ENCODE results near the gene HFE. TPM values are rescaled to one million over a fixed set of nuclear protein-coding genes. Genes with fewer than 3 reads are reported as not detected.
"Not testable (repeated sequence)": the region's sequence is repeated elsewhere in the genome, so short reads cannot be mapped to it uniquely, and the experiment has no call there.

HFE gene
- total RNA-seq, 2 experiments from 2014 or later = 0.57 to 1.4 TPM

- no peaks in the 10 kb centered on the region for H3K36me3 Mint-ChIP-seq (ENCODE audit: low read depth)
- CTCF ChIA-PET = interaction anchor here (0.8 to 20.7 kb wide), 3 partner anchors 11 to 39 kb away, joined by 4 to 570 read pairs (median 4); a partner anchor contains a TSS
- no peaks in the 10 kb centered on the region for H3K9me3 Mint-ChIP-seq
- intact Hi-C loops (cut with micrococcal nuclease) = loop anchor here (1.0 to 2.0 kb wide), 7 partner anchors 19 to 181 kb away; a partner anchor contains a TSS
- peaks cover 18% of the 10 kb centered on the region for H3K4me1 Mint-ChIP-seq (ENCODE audit: low read depth)
- peak overlapping the region; percentile 94 for H3K27ac Mint-ChIP-seq
- peaks cover 2% of the 10 kb centered on the region for H3K27me3 Mint-ChIP-seq (ENCODE audit: low read depth)
- H3K4me3 Mint-ChIP-seq = peak overlapping the region; percentile 80
- peak; percentile 87 for DNase-seq
These were observed 16.7 kb downstream of the HFE start for GRCh38 chr6:26103770-26104456.

- peak overlapping the region; percentile 80 for H3K4me3 Mint-ChIP-seq
- H3K27ac Mint-ChIP-seq = peak overlapping the region; percentile 94
- H3K9me3 Mint-ChIP-seq = no peaks in the 10 kb centered on the region
- CTCF ChIA-PET = interaction anchor here (0.8 to 20.7 kb wide), 3 partner anchors 10 to 39 kb away, joined by 4 to 570 read pairs (median 4); a partner anchor contains a TSS
- H3K36me3 Mint-ChIP-seq (ENCODE audit: low read depth) = no peaks in the 10 kb centered on the region
- intact Hi-C loops (cut with micrococcal nuclease) = no loop called here
- H3K4me1 Mint-ChIP-seq (ENCODE audit: low read depth) = peaks cover 18% of the 10 kb centered on the region
- H3K27me3 Mint-ChIP-seq (ENCODE audit: low read depth) = peaks cover 2% of the 10 kb centered on the region
- no peak for DNase-seq
These were observed 17.4 kb downstream of the HFE start for GRCh38 chr6:26104457-26105108.

- H3K27ac Mint-ChIP-seq = peak overlapping the region; percentile 24
- peaks cover 18% of the 10 kb centered on the region for H3K4me1 Mint-ChIP-seq (ENCODE audit: low read depth)
- no peaks in the 10 kb centered on the region for H3K9me3 Mint-ChIP-seq
- DNase-seq = no peak
- CTCF ChIA-PET = interaction anchor here (1.1 to 20.7 kb wide), 2 partner anchors 10 to 40 kb away, joined by 4 to 570 read pairs; a partner anchor contains a TSS
- no peaks in the 10 kb centered on the region for H3K36me3 Mint-ChIP-seq (ENCODE audit: low read depth)
- peak overlapping the region; percentile 18 for H3K4me3 Mint-ChIP-seq
- H3K27me3 Mint-ChIP-seq (ENCODE audit: low read depth) = peaks cover 2% of the 10 kb centered on the region
- intact Hi-C loops (cut with micrococcal nuclease) = no loop called here
These were observed 18.0 kb downstream of the HFE start for GRCh38 chr6:26105109-26105730.

GRCh38 chr6:26105842-26106241, 18.6 kb downstream of the HFE start:
- peaks cover 2% of the 10 kb centered on the region for H3K27me3 Mint-ChIP-seq (ENCODE audit: low read depth)
- CTCF ChIA-PET = no interaction called here
- H3K27ac Mint-ChIP-seq = no peak overlapping the region

GRCh38 chr6:26107935-26108334, 20.7 kb downstream of the HFE start:
- no peaks in the 10 kb centered on the region for H3K36me3 Mint-ChIP-seq (ENCODE audit: low read depth)
- intact Hi-C loops (cut with micrococcal nuclease) = loop anchor here (1.0 kb wide), 1 partner anchor 8 kb away; no protein-coding TSS in a partner anchor
- no peak for DNase-seq
- peaks cover 2% of the 10 kb centered on the region for H3K27me3 Mint-ChIP-seq (ENCODE audit: low read depth)
- H3K4me3 Mint-ChIP-seq = no peak overlapping the region
- H3K4me1 Mint-ChIP-seq (ENCODE audit: low read depth) = peaks cover 16% of the 10 kb centered on the region
- H3K27ac Mint-ChIP-seq = no peak overlapping the region
- H3K9me3 Mint-ChIP-seq = no peaks in the 10 kb centered on the region
- CTCF ChIA-PET = interaction anchor here (0.6 to 3.3 kb wide), 4 partner anchors 10 to 49 kb away, joined by 3 to 21 read pairs (median 5); no protein-coding TSS in a partner anchor

More at GRCh38 chr6:26105842-26106241, 18.6 kb downstream of the HFE start:
- Mint-ChIP-seq H3K4me3 (no peak overlapping the region), H3K36me3 (ENCODE audit: low read depth) (no peaks in the 10 kb centered on the region), H3K4me1 (ENCODE audit: low read depth) (peaks cover 18% of the 10 kb centered on the region), H3K9me3 (no peaks in the 10 kb centered on the region)
- DNase-seq = no peak
- intact Hi-C loops (cut with micrococcal nuclease) = no loop called here

- Mint-ChIP-seq H3K4me1 (ENCODE audit: low read depth) (no peaks in the 10 kb centered on the region), H3K27me3 (ENCODE audit: low read depth) (no peaks in the 10 kb centered on the region), H3K27ac (no peak overlapping the region), H3K36me3 (ENCODE audit: low read depth) (no peaks in the 10 kb centered on the region), H3K9me3 (no peaks in the 10 kb centered on the region), H3K4me3 (no peak overlapping the region)
- CTCF ChIA-PET = no interaction called here
- no peak for DNase-seq
- intact Hi-C loops (cut with micrococcal nuclease) = no loop called here
These were observed 22.5 kb downstream of the HFE start for GRCh38 chr6:26109772-26110171.

- Mint-ChIP-seq H3K27me3 (ENCODE audit: low read depth) (no peaks in the 10 kb centered on the region), H3K36me3 (ENCODE audit: low read depth) (no peaks in the 10 kb centered on the region), H3K4me3 (no peak overlapping the region), H3K9me3 (no peaks in the 10 kb centered on the region), H3K27ac (no peak overlapping the region), H3K4me1 (ENCODE audit: low read depth) (peaks cover 12% of the 10 kb centered on the region)
- CTCF ChIA-PET = interaction anchor here (1.0 kb wide), 1 partner anchor 50 kb away, joined by 4 read pairs; no protein-coding TSS in a partner anchor
- intact Hi-C loops (cut with micrococcal nuclease) = no loop called here
- no peak for DNase-seq
These were observed 26.3 kb downstream of the HFE start for GRCh38 chr6:26113570-26113969.

- no peak overlapping the region for H3K4me3 Mint-ChIP-seq
- no peaks in the 10 kb centered on the region for H3K36me3 Mint-ChIP-seq (ENCODE audit: low read depth)
- DNase-seq = no peak
- no peaks in the 10 kb centered on the region for H3K9me3 Mint-ChIP-seq
- CTCF ChIA-PET = interaction anchor here (1.2 to 1.3 kb wide), 2 partner anchors 11 to 18 kb away, joined by 3 to 4 read pairs; no protein-coding TSS in a partner anchor
- H3K4me1 Mint-ChIP-seq (ENCODE audit: low read depth) = peaks cover 12% of the 10 kb centered on the region
- no peak overlapping the region for H3K27ac Mint-ChIP-seq
- intact Hi-C loops (cut with micrococcal nuclease) = no loop called here
- H3K27me3 Mint-ChIP-seq (ENCODE audit: low read depth) = no peaks in the 10 kb centered on the region
These were observed 28.0 kb downstream of the HFE start for GRCh38 chr6:26115226-26115625.

- Mint-ChIP-seq H3K27ac (no peak overlapping the region), H3K36me3 (ENCODE audit: low read depth) (no peaks in the 10 kb centered on the region), H3K9me3 (no peaks in the 10 kb centered on the region), H3K4me1 (ENCODE audit: low read depth) (peaks cover 15% of the 10 kb centered on the region), H3K4me3 (no peak overlapping the region), H3K27me3 (ENCODE audit: low read depth) (no peaks in the 10 kb centered on the region)
- intact Hi-C loops (cut with micrococcal nuclease) = loop anchor here (1.0 kb wide), 1 partner anchor 8 kb away; a partner anchor contains a TSS
- CTCF ChIA-PET = interaction anchor here (1.3 kb wide), 1 partner anchor 19 kb away, joined by 3 read pairs; no protein-coding TSS in a partner anchor
- no peak for DNase-seq
These were observed 29.0 kb downstream of the HFE start for GRCh38 chr6:26116267-26116666.

- intact Hi-C loops (cut with micrococcal nuclease) = no loop called here
- Mint-ChIP-seq H3K4me1 (ENCODE audit: low read depth) (peaks cover 31% of the 10 kb centered on the region), H3K27me3 (ENCODE audit: low read depth) (peaks cover 6% of the 10 kb centered on the region), H3K4me3 (no peak overlapping the region), H3K27ac (no peak overlapping the region), H3K36me3 (ENCODE audit: low read depth) (peaks cover 6% of the 10 kb centered on the region), H3K9me3 (no peaks in the 10 kb centered on the region)
- CTCF ChIA-PET = interaction anchor here (0.8 to 1.4 kb wide), 4 partner anchors 15 to 59 kb away, joined by 3 to 4 read pairs (median 3); no protein-coding TSS in a partner anchor
- no peak for DNase-seq
These were observed 31.8 kb downstream of the HFE start for GRCh38 chr6:26118999-26119398.

GRCh38 chr6:26120115-26120514, 32.9 kb downstream of the HFE start:
- Mint-ChIP-seq H3K4me1 (ENCODE audit: low read depth) (peaks cover 29% of the 10 kb centered on the region), H3K36me3 (ENCODE audit: low read depth) (peaks cover 15% of the 10 kb centered on the region)
- H3K27me3 Mint-ChIP-seq (ENCODE audit: low read depth); H3K27ac Mint-ChIP-seq; DNase-seq; H3K4me3 Mint-ChIP-seq; H3K9me3 Mint-ChIP-seq: not testable (repeated sequence)
- CTCF ChIA-PET = interaction anchor here (0.8 to 1.2 kb wide), 3 partner anchors 16 to 61 kb away, joined by 3 to 4 read pairs (median 3); no protein-coding TSS in a partner anchor
- intact Hi-C loops (cut with micrococcal nuclease) = loop anchor here (5.0 to 10.0 kb wide), 3 partner anchors 477 to 1185 kb away; partner anchors contain the start of genes ABT1 and RIPOR2

- CTCF ChIA-PET = no interaction called here
- H3K36me3 Mint-ChIP-seq (ENCODE audit: low read depth) = peaks cover 18% of the 10 kb centered on the region
- H3K4me1 Mint-ChIP-seq (ENCODE audit: low read depth) = peaks cover 23% of the 10 kb centered on the region
- DNase-seq = no peak
- peaks cover 6% of the 10 kb centered on the region for H3K27me3 Mint-ChIP-seq (ENCODE audit: low read depth)
- no peaks in the 10 kb centered on the region for H3K9me3 Mint-ChIP-seq
- no peak overlapping the region for H3K4me3 Mint-ChIP-seq
- peak overlapping the region; percentile 85 for H3K27ac Mint-ChIP-seq
- intact Hi-C loops (cut with micrococcal nuclease) = loop anchor here (5.0 to 10.0 kb wide), 3 partner anchors 477 to 1186 kb away; partner anchors contain the start of genes ABT1 and RIPOR2
These were observed 33.5 kb downstream of the HFE start for GRCh38 chr6:26120807-26121140.

All from activated naive CD4-positive, alpha-beta T cell treated with anti-CD3 and anti-CD28 coated beads for 36 hours (primary cell).